ENCODE results near the gene APCS. TPM values are rescaled to one million over a fixed set of nuclear protein-coding genes. Genes with fewer than 3 reads are reported as not detected.

The APCS gene
- polyA plus RNA-seq, 1 donor: 0.06 TPM

- WGBS (ENCODE audit: insufficient coverage, low lambda C conversion rate): 100% methylated on average over 1 of the region's 2 CpGs
These were observed 3.1 kb upstream of the APCS start for GRCh38 chr1:159584536-159584935.

DNA sequence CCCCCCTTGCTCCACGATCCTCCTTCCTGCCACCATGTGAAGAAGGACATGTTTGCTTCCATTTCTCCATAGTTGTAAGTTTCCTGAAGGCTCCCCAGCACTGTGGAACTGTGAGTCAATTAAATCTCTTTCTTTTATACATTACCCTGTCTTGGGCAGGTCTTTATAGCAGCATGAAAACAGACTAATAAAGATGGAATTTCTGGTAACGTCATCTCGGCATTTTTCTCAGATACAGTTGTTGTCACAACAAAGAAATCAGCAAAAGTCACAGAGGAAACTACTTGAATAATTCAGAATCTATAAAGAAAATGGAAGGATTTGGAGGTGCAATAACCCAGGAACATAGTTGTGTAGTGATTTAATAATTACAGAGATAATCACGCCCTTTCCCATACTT is 4.4 kb downstream of the APCS start:
- H3K36me3 ChIP-seq (ENCODE audit: control insufficient read depth, insufficient read depth, low read length): no peaks in the 10 kb centered on the region
- H3K4me1 ChIP-seq (ENCODE audit: control insufficient read depth, insufficient read depth, low read length): no peaks in the 10 kb centered on the region
- no peak overlapping the region for H3K27ac ChIP-seq (ENCODE audit: low read length)
- DNase-seq: no peak
- no CpG with 5 or more reads among the region's 4 CpGs for WGBS (ENCODE audit: insufficient coverage, low lambda C conversion rate)
- H3K9me3 ChIP-seq (ENCODE audit: control insufficient read depth, low read depth, low read length): no peaks in the 10 kb centered on the region
- no peak overlapping the region for H3K4me3 ChIP-seq (ENCODE audit: low read length)
- H3K27me3 ChIP-seq (ENCODE audit: control insufficient read depth, insufficient read depth, low read length): no peaks in the 10 kb centered on the region

More at GRCh38 chr1:159584536-159584935, 3.1 kb upstream of the APCS start:
- Histone ChIP-seq H3K9me3 (ENCODE audit: control insufficient read depth, low read depth, low read length) (no peaks in the 10 kb centered on the region), H3K4me3 (ENCODE audit: low read length) (no peak overlapping the region), H3K27me3 (ENCODE audit: control insufficient read depth, insufficient read depth, low read length) (no peaks in the 10 kb centered on the region), H3K27ac (ENCODE audit: low read length) (no peak overlapping the region), H3K4me1 (ENCODE audit: control insufficient read depth, insufficient read depth, low read length) (peaks cover 3% of the 10 kb centered on the region), H3K36me3 (ENCODE audit: control insufficient read depth, insufficient read depth, low read length) (no peaks in the 10 kb centered on the region)
- no peak for DNase-seq

DNA sequence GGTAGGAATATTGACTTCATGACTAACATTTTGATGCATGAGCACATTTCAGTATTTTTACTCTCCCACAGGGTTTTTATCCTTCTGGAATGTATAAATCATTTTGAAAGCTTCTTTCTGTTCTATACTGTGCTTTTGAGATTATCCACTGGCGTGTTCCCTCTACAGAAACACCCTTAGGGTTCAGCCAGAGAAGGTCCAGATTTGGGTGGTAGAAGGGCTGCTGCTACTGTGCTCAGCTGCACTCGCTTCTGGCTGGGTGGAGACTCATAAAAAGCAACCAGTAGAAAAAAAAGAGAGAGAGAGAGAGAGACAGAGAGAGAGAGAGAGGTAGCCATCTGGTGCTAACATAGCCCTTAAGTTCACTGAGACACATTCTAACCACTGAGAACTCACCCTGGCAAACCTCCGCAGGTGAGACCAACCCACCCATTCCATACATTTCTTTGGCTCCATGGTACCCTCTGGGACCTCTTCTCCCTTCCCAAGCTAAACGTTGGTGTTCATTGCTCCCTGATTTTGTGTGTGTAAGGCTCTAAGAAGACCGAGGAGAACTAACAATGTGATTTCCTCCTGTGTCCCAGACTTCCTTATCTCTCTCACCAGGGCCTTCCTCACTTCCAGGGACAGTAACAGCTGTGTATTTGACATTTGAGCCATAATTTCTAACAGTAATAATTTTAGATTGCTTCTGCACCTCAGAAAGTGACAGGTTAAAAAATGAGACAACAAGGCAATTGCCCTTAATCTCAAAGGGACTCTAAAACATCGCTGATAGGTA is 7.2 kb downstream of the APCS start:
- H3K4me3 ChIP-seq (ENCODE audit: low read length): no peak overlapping the region
- no peaks in the 10 kb centered on the region for H3K4me1 ChIP-seq (ENCODE audit: control insufficient read depth, insufficient read depth, low read length)
- WGBS (ENCODE audit: insufficient coverage, low lambda C conversion rate): 35% methylated on average over 2 of the region's 6 CpGs
- H3K27me3 ChIP-seq (ENCODE audit: control insufficient read depth, insufficient read depth, low read length): no peaks in the 10 kb centered on the region
- DNase-seq: no peak
- H3K27ac ChIP-seq (ENCODE audit: low read length): no peak overlapping the region
- H3K9me3 ChIP-seq (ENCODE audit: control insufficient read depth, low read depth, low read length): no peaks in the 10 kb centered on the region
- H3K36me3 ChIP-seq (ENCODE audit: control insufficient read depth, insufficient read depth, low read length): no peaks in the 10 kb centered on the region

GRCh38 chr1:159598196-159598595 is 10.6 kb downstream of the APCS start:
- Histone ChIP-seq H3K9me3 (ENCODE audit: control insufficient read depth, low read depth, low read length) (no peaks in the 10 kb centered on the region), H3K36me3 (ENCODE audit: control insufficient read depth, insufficient read depth, low read length) (no peaks in the 10 kb centered on the region), H3K4me3 (ENCODE audit: low read length) (no peak overlapping the region), H3K27me3 (ENCODE audit: control insufficient read depth, insufficient read depth, low read length) (no peaks in the 10 kb centered on the region), H3K27ac (ENCODE audit: low read length) (no peak overlapping the region), H3K4me1 (ENCODE audit: control insufficient read depth, insufficient read depth, low read length) (no peaks in the 10 kb centered on the region)
- DNase-seq: no peak
- WGBS (ENCODE audit: insufficient coverage, low lambda C conversion rate): 50% methylated on average over 2 of the region's 4 CpGs

DNA sequence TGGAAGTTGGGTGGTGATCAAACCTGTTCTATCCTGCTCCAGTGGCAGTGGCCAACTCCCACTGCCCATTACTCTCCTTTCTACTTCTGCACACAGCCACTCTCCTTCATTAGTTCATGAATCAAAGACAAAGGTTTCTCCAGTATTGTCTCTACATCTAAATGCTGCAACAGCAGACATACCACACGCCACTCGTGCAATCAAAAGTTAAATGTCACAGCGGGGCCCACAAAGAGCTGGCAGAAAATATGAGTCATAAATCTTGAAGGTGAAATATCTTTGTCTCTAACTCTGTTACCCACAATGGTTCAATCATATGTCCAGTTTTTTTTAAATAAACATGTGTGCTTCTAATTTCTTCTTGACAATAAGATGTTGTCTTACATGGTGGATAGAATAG is 13.3 kb downstream of the APCS start:
- no peak overlapping the region for H3K4me3 ChIP-seq (ENCODE audit: low read length)
- DNase-seq: no peak
- no peaks in the 10 kb centered on the region for H3K27me3 ChIP-seq (ENCODE audit: control insufficient read depth, insufficient read depth, low read length)
- peaks cover 3% of the 10 kb centered on the region for H3K9me3 ChIP-seq (ENCODE audit: control insufficient read depth, low read depth, low read length)
- no peak overlapping the region for H3K27ac ChIP-seq (ENCODE audit: low read length)
- H3K4me1 ChIP-seq (ENCODE audit: control insufficient read depth, insufficient read depth, low read length): no peaks in the 10 kb centered on the region
- no peaks in the 10 kb centered on the region for H3K36me3 ChIP-seq (ENCODE audit: control insufficient read depth, insufficient read depth, low read length)
- no CpG with 5 or more reads among the region's 3 CpGs for WGBS (ENCODE audit: insufficient coverage, low lambda C conversion rate)

DNA sequence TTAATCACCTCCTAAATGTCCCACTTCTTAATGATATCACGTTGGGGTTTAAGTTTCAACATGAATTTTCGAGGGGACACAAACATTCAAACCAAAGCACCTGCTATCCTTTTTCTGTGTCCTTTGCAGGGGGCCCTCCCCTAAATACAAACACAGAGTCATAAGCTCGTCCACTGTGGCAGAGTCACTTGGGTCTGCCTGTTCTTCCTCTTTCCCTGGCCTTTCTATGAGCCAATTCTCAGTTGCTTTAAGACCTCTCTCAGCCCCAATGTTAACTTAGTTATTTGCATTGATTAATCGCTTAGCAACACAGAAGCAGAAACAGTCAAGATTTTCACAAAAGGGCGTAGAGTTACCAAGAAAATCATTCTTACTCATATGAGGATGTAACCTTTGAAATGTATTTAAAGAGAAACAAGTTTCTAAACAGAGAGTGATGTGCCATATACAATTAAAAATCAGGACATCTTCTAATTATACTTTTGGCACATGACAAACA is 14.9 kb downstream of the APCS start:
- H3K9me3 ChIP-seq (ENCODE audit: control insufficient read depth, low read depth, low read length): peaks cover 3% of the 10 kb centered on the region
- H3K27me3 ChIP-seq (ENCODE audit: control insufficient read depth, insufficient read depth, low read length): no peaks in the 10 kb centered on the region
- H3K4me1 ChIP-seq (ENCODE audit: control insufficient read depth, insufficient read depth, low read length): no peaks in the 10 kb centered on the region
- H3K36me3 ChIP-seq (ENCODE audit: control insufficient read depth, insufficient read depth, low read length): no peaks in the 10 kb centered on the region
- 25% methylated on average over 1 of the region's 5 CpGs for WGBS (ENCODE audit: insufficient coverage, low lambda C conversion rate)
- DNase-seq: no peak
- no peak overlapping the region for H3K4me3 ChIP-seq (ENCODE audit: low read length)
- no peak overlapping the region for H3K27ac ChIP-seq (ENCODE audit: low read length)

- Histone ChIP-seq H3K36me3 (ENCODE audit: control insufficient read depth, insufficient read depth, low read length) (no peaks in the 10 kb centered on the region), H3K4me3 (ENCODE audit: low read length) (no peak overlapping the region), H3K9me3 (ENCODE audit: control insufficient read depth, low read depth, low read length) (no peaks in the 10 kb centered on the region), H3K27me3 (ENCODE audit: control insufficient read depth, insufficient read depth, low read length) (no peaks in the 10 kb centered on the region), H3K27ac (ENCODE audit: low read length) (no peak overlapping the region), H3K4me1 (ENCODE audit: control insufficient read depth, insufficient read depth, low read length) (no peaks in the 10 kb centered on the region)
- WGBS (ENCODE audit: insufficient coverage, low lambda C conversion rate): no CpG with 5 or more reads among the region's 8 CpGs
- DNase-seq: no peak
These were observed 24.7 kb downstream of the APCS start for GRCh38 chr1:159612211-159612885.

- Histone ChIP-seq H3K27ac (ENCODE audit: low read length) (no peak overlapping the region), H3K9me3 (ENCODE audit: control insufficient read depth, low read depth, low read length) (no peaks in the 10 kb centered on the region), H3K27me3 (ENCODE audit: control insufficient read depth, insufficient read depth, low read length) (no peaks in the 10 kb centered on the region), H3K4me3 (ENCODE audit: low read length) (no peak overlapping the region), H3K36me3 (ENCODE audit: control insufficient read depth, insufficient read depth, low read length) (no peaks in the 10 kb centered on the region), H3K4me1 (ENCODE audit: control insufficient read depth, insufficient read depth, low read length) (no peaks in the 10 kb centered on the region)
- DNase-seq: no peak
These were observed 45.3 kb downstream of the APCS start for GRCh38 chr1:159632922-159633321.

Other genes with a start within 250 kb of the APCS start
- gene OR10J4, start 155.6 kb upstream of the APCS start, polyA plus RNA-seq: not detected
- gene OR10J1, start 148.1 kb upstream of the APCS start, polyA plus RNA-seq: not detected
- 0.07 TPM for gene OR10J5, start 51.8 kb upstream of the APCS start, polyA plus RNA-seq
- not detected for gene CRP, start 126.8 kb downstream of the APCS start, polyA plus RNA-seq
- gene DUSP23, start 193.1 kb downstream of the APCS start, polyA plus RNA-seq: 40.0 TPM
- gene FCRL6, start 214.5 kb downstream of the APCS start, polyA plus RNA-seq: 0.69 TPM
- gene SLAMF8, start 239.0 kb downstream of the APCS start, polyA plus RNA-seq: 4.5 TPM

All from large intestine (tissue), 3 donors.